Trophoblast cell (in vitro differentiated cells and primary cell): ENCODE results near the gene DPH1.

Experiments
- DNase-seq, 2 donors: peaks; one replicate each; pipeline ENCODE4 v3.0.0-alpha.2; 2016
- H2AFZ ChIP-seq: 2 replicates; pipeline ENCODE4 v1.6.1; 2013; ENCODE audit warnings: low read length, moderate library complexity, mild to moderate bottlenecking; ENCODE audit not compliant: insufficient read depth, poor library complexity
- H2AK5ac ChIP-seq: 2 replicates; pipeline ENCODE4 v1.6.1; 2013; ENCODE audit warnings: mild to moderate bottlenecking, low read length
- H2BK120ac ChIP-seq: 2 replicates; pipeline ENCODE4 v1.6.1; 2013; ENCODE audit warnings: low read length, mild to moderate bottlenecking, moderate library complexity; ENCODE audit not compliant: insufficient read depth, poor library complexity
- H2BK12ac ChIP-seq: 2 replicates; pipeline ENCODE4 v1.6.1; 2013; ENCODE audit warnings: mild to moderate bottlenecking, low read length, moderate library complexity
- H2BK5ac ChIP-seq: 2 replicates; pipeline ENCODE4 v1.6.1; 2013; ENCODE audit warnings: low read length, low read depth, moderate library complexity, mild to moderate bottlenecking; ENCODE audit not compliant: poor library complexity
- H3K14ac ChIP-seq: 2 replicates; pipeline ENCODE4 v1.6.1; 2013; ENCODE audit warnings: mild to moderate bottlenecking, low read length
- H3K18ac ChIP-seq: 2 replicates; pipeline ENCODE4 v1.6.1; 2013; ENCODE audit warnings: mild to moderate bottlenecking, low read length
- H3K23ac ChIP-seq: 2 replicates; pipeline ENCODE4 v1.6.1; 2013; ENCODE audit warnings: low read length
- H3K27ac ChIP-seq: 2 replicates; pipeline ENCODE4 v1.5.1; 2013; ENCODE audit warnings: low read depth, mild to moderate bottlenecking, inconsistent platforms, low read length, moderate library complexity
- H3K27me3 ChIP-seq: 2 replicates; pipeline ENCODE4 v1.6.1; 2013; ENCODE audit warnings: inconsistent platforms, mild to moderate bottlenecking, low read length, moderate library complexity; ENCODE audit not compliant: insufficient read depth
- H3K36me3 ChIP-seq, 2 experiments: 1 replicate in 1 of 2; 2 replicates in 1 of 2; pipeline ENCODE4 v1.6.1; 2013; ENCODE audit warnings: low read length in 2 of 2, mild to moderate bottlenecking in 2 of 2, moderate library complexity in 1 of 2; ENCODE audit not compliant: insufficient read depth in 2 of 2, control insufficient read depth in 1 of 2
- H3K4ac ChIP-seq: 2 replicates; pipeline ENCODE4 v1.6.1; 2013; ENCODE audit warnings: low read depth, mild to moderate bottlenecking, low read length, moderate library complexity
- H3K4me1 ChIP-seq, 2 experiments: 1 replicate in 1 of 2; 2 replicates in 1 of 2; pipeline ENCODE4 v1.6.1; 2013; ENCODE audit warnings: low read length in 2 of 2, mild to moderate bottlenecking in 2 of 2, moderate library complexity in 1 of 2; ENCODE audit not compliant: insufficient read depth in 2 of 2, control insufficient read depth in 1 of 2
- H3K4me2 ChIP-seq: 2 replicates; pipeline ENCODE4 v1.6.1; 2013; ENCODE audit warnings: inconsistent platforms, mild to moderate bottlenecking, low read length, moderate library complexity
- H3K4me3 ChIP-seq: 2 replicates; pipeline ENCODE4 v1.5.1; 2013; ENCODE audit warnings: mild to moderate bottlenecking, low read depth, low read length, inconsistent platforms
- H3K79me1 ChIP-seq: one replicate; pipeline ENCODE4 v1.6.1; 2013; ENCODE audit warnings: low read length
- H3K79me2 ChIP-seq: 2 replicates; pipeline ENCODE4 v1.6.1; 2013; ENCODE audit warnings: low read length, mild to moderate bottlenecking; ENCODE audit not compliant: control insufficient read depth, insufficient read depth, poor library complexity
- H3K9ac ChIP-seq: 2 replicates; pipeline ENCODE4 v1.6.1; 2013; ENCODE audit warnings: mild to moderate bottlenecking, low read length
- H3K9me3 ChIP-seq: 2 replicates; pipeline ENCODE4 v1.6.1; 2013; ENCODE audit warnings: low read depth, mild to moderate bottlenecking, control low read depth, inconsistent platforms, low read length; ENCODE audit not compliant: insufficient read depth
- H4K12ac ChIP-seq: 2 replicates; pipeline ENCODE4 v1.6.1; 2013; ENCODE audit warnings: low read depth, mild to moderate bottlenecking, low read length, moderate library complexity
- H4K8ac ChIP-seq: 2 replicates; pipeline ENCODE4 v1.6.1; 2013; ENCODE audit warnings: low read depth, mild to moderate bottlenecking, low read length, moderate library complexity
- H4K91ac ChIP-seq: one replicate; pipeline ENCODE4 v1.6.1; 2013; ENCODE audit warnings: low read depth, mild to moderate bottlenecking, low read length, moderate library complexity
- WGBS: extraction: QIAGEN DNeasy Blood & Tissue Kit; methylation state at CpG from one replicate; pipeline ENCODE4 v1.1.7; 2013; ENCODE audit warnings: missing lambda C conversion rate; ENCODE audit not compliant: insufficient read length, insufficient coverage; ENCODE audit errors: extremely low coverage; 5-methylcytosine and 5-hydroxymethylcytosine counted together

The DPH1 gene

GRCh38 chr17:2051061-2051932 is 21.3 kb downstream of the DPH1 start:
- H3K36me3 ChIP-seq, result no peaks in the 10 kb centered on the region
- peaks cover under 1% of the 10 kb centered on the region for H3K79me2 ChIP-seq
- peaks cover 2% of the 10 kb centered on the region for H3K9me3 ChIP-seq
- no peak overlapping the region for H2AFZ ChIP-seq
- H3K4me2 ChIP-seq, result peak overlapping the region; percentile 63
- no peak overlapping the region for H3K4ac ChIP-seq
- no peak overlapping the region for H3K27ac ChIP-seq
- no peak overlapping the region for H4K12ac ChIP-seq
- peak overlapping the region; percentile 28 for H3K4me3 ChIP-seq
- H3K9ac ChIP-seq, result no peak overlapping the region
- H4K91ac ChIP-seq, result no peak overlapping the region
- H4K8ac ChIP-seq, result no peak overlapping the region
- peaks cover 42% of the 10 kb centered on the region for H3K27me3 ChIP-seq
- no peak overlapping the region for H2BK120ac ChIP-seq
- no peak overlapping the region for H3K18ac ChIP-seq
- H2BK5ac ChIP-seq, result no peak overlapping the region
- no peak overlapping the region for H2AK5ac ChIP-seq
- no peak overlapping the region for H2BK12ac ChIP-seq
- no peak overlapping the region for H3K14ac ChIP-seq
- no CpG with 5 or more reads among the region's 81 CpGs for WGBS
- H3K79me1 ChIP-seq, result peaks cover 5% of the 10 kb centered on the region
- peak; percentile 66 to 85 for DNase-seq
- H3K23ac ChIP-seq, result no peak overlapping the region
- H3K4me1 ChIP-seq, result peaks cover 17 to 34% of the 10 kb centered on the region in 2 experiments

- no peak overlapping the region for H3K23ac ChIP-seq
- H3K14ac ChIP-seq, result no peak overlapping the region
- H3K4ac ChIP-seq, result no peak overlapping the region
These were observed 22.1 kb downstream of the DPH1 start for GRCh38 chr17:2051933-2052559.

GRCh38 chr17:2053380-2054261 is 23.7 kb downstream of the DPH1 start:
- peaks cover 4 to 12% of the 10 kb centered on the region in 2 experiments for H3K36me3 ChIP-seq
- no peak overlapping the region for H2BK120ac ChIP-seq
- H3K4me3 ChIP-seq, result peak overlapping the region; percentile 34
- no peak overlapping the region for H2BK12ac ChIP-seq
- no peak overlapping the region for H3K14ac ChIP-seq
- H3K79me1 ChIP-seq, result peaks cover 9% of the 10 kb centered on the region
- H3K9ac ChIP-seq, result no peak overlapping the region
- no peak overlapping the region for H2AK5ac ChIP-seq
- H3K4me2 ChIP-seq, result peak overlapping the region; percentile 53
- H4K8ac ChIP-seq, result no peak overlapping the region
- H2BK5ac ChIP-seq, result no peak overlapping the region
- H3K9me3 ChIP-seq, result peaks cover 17% of the 10 kb centered on the region
- peaks cover 2% of the 10 kb centered on the region for H3K79me2 ChIP-seq
- H4K91ac ChIP-seq, result no peak overlapping the region
- no CpG with 5 or more reads among the region's 84 CpGs for WGBS
- no peak overlapping the region for H4K12ac ChIP-seq
- peaks cover 63% of the 10 kb centered on the region for H3K27me3 ChIP-seq
- H3K27ac ChIP-seq, result no peak overlapping the region
- peak overlapping the region; percentile 50 for H2AFZ ChIP-seq
- no peak overlapping the region for H3K18ac ChIP-seq
- peak; percentile 83 to 90 for DNase-seq
- H3K4ac ChIP-seq, result no peak overlapping the region
- no peak overlapping the region for H3K23ac ChIP-seq
- H3K4me1 ChIP-seq, result peaks cover 33 to 53% of the 10 kb centered on the region in 2 experiments

More at GRCh38 chr17:2051933-2052559, 22.1 kb downstream of the DPH1 start:
- no peak overlapping the region for H3K9ac ChIP-seq
- no peaks in the 10 kb centered on the region for H3K36me3 ChIP-seq
- H4K8ac ChIP-seq, result no peak overlapping the region
- no peak for DNase-seq
- no peak overlapping the region for H2AFZ ChIP-seq
- peaks cover 4% of the 10 kb centered on the region for H3K9me3 ChIP-seq
- no peak overlapping the region for H3K18ac ChIP-seq
- peaks cover 47% of the 10 kb centered on the region for H3K27me3 ChIP-seq
- no CpG with 5 or more reads among the region's 14 CpGs for WGBS
- peaks cover 23 to 40% of the 10 kb centered on the region in 2 experiments for H3K4me1 ChIP-seq
- peaks cover 9% of the 10 kb centered on the region for H3K79me1 ChIP-seq
- H4K12ac ChIP-seq, result no peak overlapping the region
- no peak overlapping the region for H3K4me3 ChIP-seq
- H4K91ac ChIP-seq, result no peak overlapping the region
- H2AK5ac ChIP-seq, result no peak overlapping the region
- H2BK120ac ChIP-seq, result no peak overlapping the region
- H3K4me2 ChIP-seq, result no peak overlapping the region
- H2BK12ac ChIP-seq, result no peak overlapping the region
- no peak overlapping the region for H2BK5ac ChIP-seq
- no peak overlapping the region for H3K27ac ChIP-seq
- peaks cover 2% of the 10 kb centered on the region for H3K79me2 ChIP-seq

GRCh38 chr17:2054262-2054511 is 24.2 kb downstream of the DPH1 start:
- peaks cover 18% of the 10 kb centered on the region for H3K9me3 ChIP-seq
- H3K9ac ChIP-seq, result no peak overlapping the region
- H3K27ac ChIP-seq, result no peak overlapping the region
- peaks cover 2% of the 10 kb centered on the region for H3K79me2 ChIP-seq
- no peak overlapping the region for H4K12ac ChIP-seq
- H2BK12ac ChIP-seq, result no peak overlapping the region
- H2BK120ac ChIP-seq, result no peak overlapping the region
- H3K23ac ChIP-seq, result no peak overlapping the region
- no peak overlapping the region for H3K14ac ChIP-seq
- H3K4ac ChIP-seq, result no peak overlapping the region
- H2BK5ac ChIP-seq, result no peak overlapping the region
- peaks cover 66% of the 10 kb centered on the region for H3K27me3 ChIP-seq
- peaks cover 9% of the 10 kb centered on the region for H3K79me1 ChIP-seq
- no peak overlapping the region for H3K4me3 ChIP-seq
- peak overlapping the region; percentile 53 for H3K4me2 ChIP-seq
- peaks cover 33 to 57% of the 10 kb centered on the region in 2 experiments for H3K4me1 ChIP-seq
- DNase-seq, result no peak
- no peak overlapping the region for H3K18ac ChIP-seq
- H3K36me3 ChIP-seq, result peaks cover 5 to 12% of the 10 kb centered on the region in 2 experiments
- H2AK5ac ChIP-seq, result no peak overlapping the region
- H4K8ac ChIP-seq, result no peak overlapping the region
- H4K91ac ChIP-seq, result no peak overlapping the region
- no peak overlapping the region for H2AFZ ChIP-seq
- WGBS, result no CpG with 5 or more reads among the region's 16 CpGs
